SH-SY5Y (cell line): ENCODE results near the gene ZBTB32.

Experiments
- GATA2 ChIP-seq: IDR thresholded peaks from 2 replicates; pipeline ENCODE4 v1.6.1; 2011; ENCODE audit warnings: mild to moderate bottlenecking, low read depth, low read length
- GATA3 ChIP-seq: IDR thresholded peaks from 2 replicates; pipeline ENCODE4 v1.6.1; 2011; ENCODE audit warnings: low read depth, mild to moderate bottlenecking, low read length, moderate library complexity

The ZBTB32 gene

GRCh38 chr19:35746087-35746462 is 41.7 kb downstream of the ZBTB32 start:
- no peak for TF ChIP-seq GATA3
- no peak for TF ChIP-seq GATA2

GRCh38 chr19:35746531-35746930 is 42.2 kb downstream of the ZBTB32 start:
- TF ChIP-seq GATA3 (no peak), GATA2 (no peak)

- TF ChIP-seq GATA2: no peak
- no peak for TF ChIP-seq GATA3
Observed at GRCh38 chr19:35748106-35749020, 44.0 kb downstream of the ZBTB32 start, which contains the start of gene LIN37. Gene LIN37, plus strand, starts transcription at chr19:35748576. Its CDS starts 149 bp downstream, at chr19:35748725.

- TF ChIP-seq GATA3 (no peak), GATA2 (no peak)
Observed at GRCh38 chr19:35750167-35750566, 45.8 kb downstream of the ZBTB32 start.

GRCh38 chr19:35751839-35752745 is 47.7 kb downstream of the ZBTB32 start:
- TF ChIP-seq GATA2: no peak
- TF ChIP-seq GATA3: no peak

- TF ChIP-seq GATA2 (no peak), GATA3 (no peak)
Observed at GRCh38 chr19:35752746-35753350, 48.5 kb downstream of the ZBTB32 start.

- TF ChIP-seq GATA2: no peak
- no peak for TF ChIP-seq GATA3
Observed at GRCh38 chr19:35753634-35754369, 49.4 kb downstream of the ZBTB32 start.

- TF ChIP-seq GATA3 (no peak), GATA2 (no peak)
Observed at GRCh38 chr19:35754370-35755130, 50.2 kb downstream of the ZBTB32 start.

GRCh38 chr19:35755131-35755549 is 50.8 kb downstream of the ZBTB32 start:
- TF ChIP-seq GATA3: no peak
- no peak for TF ChIP-seq GATA2

- no peak for TF ChIP-seq GATA2
- TF ChIP-seq GATA3: no peak
Observed at GRCh38 chr19:35755550-35756376, 51.4 kb downstream of the ZBTB32 start.

GRCh38 chr19:35756377-35757230 is 52.2 kb downstream of the ZBTB32 start, which contains the start of gene HSPB6:
Gene HSPB6, minus strand, starts transcription at chr19:35757029. Its CDS starts 21 bp downstream, at chr19:35757008.
- no peak for TF ChIP-seq GATA3
- TF ChIP-seq GATA2: no peak
